WI38 (cell line): Measurements from ENCODE around the gene INVS.

Source experiments
- H3K4me3 ChIP-seq: 2 replicates; pipeline ENCODE4 v1.5.1; 2011; ENCODE audit warnings: low read depth, mild to moderate bottlenecking, control low read depth, low read length
- CTCF ChIP-seq: IDR thresholded peaks from 2 replicates; pipeline ENCODE4 v1.5.1; 2012; ENCODE audit warnings: low read depth, mild to moderate bottlenecking, control low read depth, low read length

The INVS gene

GRCh38 chr9:100281676-100282387, 182.8 kb downstream of the INVS start:
- no peak for TF ChIP-seq CTCF
- no peak overlapping the region for H3K4me3 ChIP-seq

- no peak for TF ChIP-seq CTCF
- H3K4me3 ChIP-seq, result no peak overlapping the region
These were observed 183.3 kb downstream of the INVS start for GRCh38 chr9:100282388-100282719.

- H3K4me3 ChIP-seq, result no peak overlapping the region
- no peak for TF ChIP-seq CTCF
These were observed 185.2 kb downstream of the INVS start for GRCh38 chr9:100284247-100284646.

- H3K4me3 ChIP-seq, result no peak overlapping the region
- no peak for TF ChIP-seq CTCF
These were observed 186.0 kb downstream of the INVS start for GRCh38 chr9:100285080-100285479.

- no peak for TF ChIP-seq CTCF
- no peak overlapping the region for H3K4me3 ChIP-seq
These were observed 186.6 kb downstream of the INVS start for GRCh38 chr9:100285601-100286000.

- no peak for TF ChIP-seq CTCF
- no peak overlapping the region for H3K4me3 ChIP-seq
These were observed 187.2 kb downstream of the INVS start for GRCh38 chr9:100286257-100286656.

- TF ChIP-seq CTCF, result no peak
These were observed 188.1 kb downstream of the INVS start for GRCh38 chr9:100287186-100287585.

More at GRCh38 chr9:100287186-100287585, 188.1 kb downstream of the INVS start:
- H3K4me3 ChIP-seq, result no peak overlapping the region
